Liver (tissue), 9 donors: Measurements from ENCODE around the gene SMIM14. TPM values are rescaled to one million over a fixed set of nuclear protein-coding genes. Genes with fewer than 3 reads are reported as not detected.

Source experiments
- DNase-seq: peaks from one replicate; pipeline ENCODE4 v3.0.0-alpha.2; 2017; ENCODE audit warnings: low spot score
- H3K27ac ChIP-seq, 2 donors: one replicate each; pipeline ENCODE4 v1.7.0; 2013; ENCODE audit warnings: inconsistent platforms in 2 of 2, low read length in 2 of 2, control low read depth in 1 of 2, low read depth in 1 of 2, mild to moderate bottlenecking in 1 of 2
- H3K27me3 ChIP-seq, 4 donors: one replicate each; pipeline versions ENCODE4 v1.6.1 to v1.7.0; 2013; ENCODE audit warnings: low read length in 3 of 4, inconsistent platforms in 1 of 4, mild to moderate bottlenecking in 1 of 4, moderate library complexity in 1 of 4; ENCODE audit not compliant: control insufficient read depth in 4 of 4, insufficient read depth in 4 of 4
- H3K36me3 ChIP-seq, 4 donors: one replicate each; pipeline versions ENCODE4 v1.6.1 to v1.7.0; 2013; ENCODE audit warnings: low read length in 3 of 4, mild to moderate bottlenecking in 3 of 4, low read depth in 1 of 4, moderate library complexity in 1 of 4; ENCODE audit not compliant: control insufficient read depth in 4 of 4, insufficient read depth in 3 of 4
- H3K4me1 ChIP-seq, 4 donors: one replicate each; pipeline versions ENCODE4 v1.6.1 to v1.7.0; 2013; ENCODE audit warnings: low read length in 3 of 4, mild to moderate bottlenecking in 3 of 4, moderate library complexity in 1 of 4; ENCODE audit not compliant: control insufficient read depth in 4 of 4, insufficient read depth in 4 of 4
- H3K4me3 ChIP-seq, 3 donors: one replicate each; pipeline versions ENCODE4 v1.6.1 to v1.7.0; 2013; ENCODE audit warnings: low read length in 3 of 3, control low read depth in 1 of 3, low read depth in 1 of 3, mild to moderate bottlenecking in 1 of 3
- H3K9ac ChIP-seq, 2 donors: one replicate each; pipeline ENCODE4 v1.7.0; 2013; ENCODE audit warnings: low read length in 2 of 2, mild to moderate bottlenecking in 2 of 2, moderate library complexity in 2 of 2, control low read depth in 1 of 2, low read depth in 1 of 2
- H3K9me3 ChIP-seq, 4 donors: one replicate each; pipeline versions ENCODE4 v1.6.1 to v1.7.0; 2013; ENCODE audit warnings: low read length in 3 of 4; ENCODE audit not compliant: control insufficient read depth in 4 of 4
- ATF3 ChIP-seq: IDR thresholded peaks from 2 replicates; pipeline ENCODE4 v1.6.1; 2016; ENCODE audit warnings: antibody characterized with exemption
- CTCF ChIP-seq: fragments of 150-350 bp; IDR thresholded peaks from 2 replicates; pipeline ENCODE4 v1.5.1; 2017; ENCODE audit warnings: improper control_type of control experiment, low read depth, low read length; ENCODE audit not compliant: missing input control
- EGR1 ChIP-seq, 2 donors: IDR thresholded peaks; 2 replicates each; pipeline ENCODE4 v1.6.1; 2016 to 2018; ENCODE audit warnings: antibody characterized with exemption in 2 of 2, low read depth in 2 of 2
- FOXA1 ChIP-seq: IDR thresholded peaks from 2 replicates; pipeline ENCODE4 v1.6.1; 2016; ENCODE audit warnings: antibody characterized with exemption
- GABPA ChIP-seq, 2 donors: IDR thresholded peaks in 1 of 2; conservative IDR thresholded peaks in 1 of 2; 2 replicates each; pipeline ENCODE4 v1.6.1; 2016; ENCODE audit warnings: antibody characterized with exemption in 2 of 2, mild to moderate bottlenecking in 1 of 2, moderate library complexity in 1 of 2
- HNF4G ChIP-seq: IDR thresholded peaks from 2 replicates; pipeline ENCODE4 v1.6.1; 2016; ENCODE audit warnings: antibody characterized with exemption
- MAX ChIP-seq: IDR thresholded peaks from 2 replicates; pipeline ENCODE4 v1.6.1; 2016; ENCODE audit warnings: antibody characterized with exemption
- NR2F2 ChIP-seq: IDR thresholded peaks from 2 replicates; pipeline ENCODE4 v1.6.1; 2016; ENCODE audit warnings: antibody characterized with exemption
- RAD21 ChIP-seq, 2 donors: IDR thresholded peaks; 2 replicates each; pipeline ENCODE4 v1.6.1; 2016; ENCODE audit warnings: antibody characterized with exemption in 2 of 2, mild to moderate bottlenecking in 2 of 2
- REST ChIP-seq: IDR thresholded peaks from 2 replicates; pipeline ENCODE4 v1.6.1; 2016; ENCODE audit warnings: antibody characterized with exemption, mild to moderate bottlenecking
- RXRA ChIP-seq, 2 donors: IDR thresholded peaks; 2 replicates each; pipeline ENCODE4 v1.6.1; 2017 to 2018; ENCODE audit warnings: antibody characterized with exemption in 2 of 2, mild to moderate bottlenecking in 1 of 2
- SP1 ChIP-seq: IDR thresholded peaks from 2 replicates; pipeline ENCODE4 v1.6.1; 2018; ENCODE audit warnings: antibody characterized with exemption, mild to moderate bottlenecking
- TAF1 ChIP-seq: conservative IDR thresholded peaks from 2 replicates; pipeline ENCODE4 v1.6.1; 2016; ENCODE audit warnings: antibody characterized with exemption, mild to moderate bottlenecking
- YY1 ChIP-seq: IDR thresholded peaks from 2 replicates; pipeline ENCODE4 v1.6.1; 2016; ENCODE audit warnings: antibody characterized with exemption, mild to moderate bottlenecking
- ZBTB33 ChIP-seq: IDR thresholded peaks from 2 replicates; pipeline ENCODE4 v1.6.1; 2016; ENCODE audit warnings: antibody characterized with exemption
- WGBS: extraction: QIAGEN DNeasy Blood & Tissue Kit; methylation state at CpG from one replicate; pipeline ENCODE4 v1.1.7; 2013; 5-methylcytosine and 5-hydroxymethylcytosine counted together
- polyA plus RNA-seq, 2 donors: library from polyadenylated mRNA; stranded (reverse) in 1 of 2; unstranded in 1 of 2; fragments of 200-250 nt in 1 of 2; fragments of >200 nt in 1 of 2; fragmentation: Nextera tagmentation in 1 of 2; extraction: Ambion mirVana in 1 of 2; gene quantifications; one replicate each; pipeline versions ENCODE4 v1.2.1 to v1.2.3, GENCODE V29; 2013 to 2015
- total RNA-seq, 2 donors: library from RNA; depleted of rRNA; stranded (reverse); fragments of >200 nt; gene quantifications; one replicate each; pipeline ENCODE4 v1.2.3, GENCODE V29; 2014
- donor health status: healthy.
- donor health status: healthy.
- donor health status: healthy.
- donor health status: healthy.
- donor health status: healthy.

Gene SMIM14
- total and polyA plus RNA-seq, 4 donors, result 21.1 to 311 (median 91.6) TPM

- WGBS, result 98% methylated on average over 3 of the region's 3 CpGs
- no peak overlapping the region for H3K9ac ChIP-seq
- no peaks in the 10 kb centered on the region for H3K9me3 ChIP-seq
- peaks cover 5 to 29% (median 15%) of the 10 kb centered on the region in 4 donors for H3K36me3 ChIP-seq
- peaks cover 0 to 10% (median 8%) of the 10 kb centered on the region in 4 donors for H3K4me1 ChIP-seq
- no peak overlapping the region for H3K4me3 ChIP-seq
- no peak overlapping the region for H3K27ac ChIP-seq
- no peaks in the 10 kb centered on the region for H3K27me3 ChIP-seq
- TF ChIP-seq EGR1 (IDR thresholded peaks at IDR 0.05; ENCODE audit: low read depth in 2 of 2) (no peak), RXRA (IDR thresholded peaks at IDR 0.05) (no peak), SP1 (no peak), REST (no peak), ATF3 (no peak), NR2F2 (no peak), MAX (no peak), YY1 (no peak), TAF1 (no peak), HNF4G (no peak), CTCF (no peak), FOXA1 (no peak)
- DNase-seq, result no peak
Measured at GRCh38 chr4:39555472-39555871, 83.2 kb downstream of the SMIM14 start.

GRCh38 chr4:39548425-39549067 is 90.1 kb downstream of the SMIM14 start:
- Histone ChIP-seq H3K27ac (no peak overlapping the region), H3K36me3 (peaks cover 3 to 15% (median 8%) of the 10 kb centered on the region in 4 donors), H3K4me3 (no peak overlapping the region), H3K4me1 (peaks cover 0 to 9% (median 2%) of the 10 kb centered on the region in 4 donors), H3K9me3 (no peaks in the 10 kb centered on the region), H3K27me3 (no peaks in the 10 kb centered on the region), H3K9ac (no peak overlapping the region)
- 97% methylated on average over 3 of the region's 3 CpGs for WGBS
- no peak for DNase-seq
- TF ChIP-seq REST (no peak), ATF3 (no peak), MAX (no peak), RAD21 (IDR thresholded peaks at IDR 0.05) (no peak), CTCF (no peak), FOXA1 (no peak), ZBTB33 (no peak), RXRA (IDR thresholded peaks at IDR 0.05) (no peak), SP1 (no peak), GABPA (IDR thresholded peaks at IDR 0.05 in 1 of 2, conservative IDR thresholded peaks at IDR 0.05 in 1 of 2) (no peak), HNF4G (no peak)
